Panc1 (cell line): Measurements from ENCODE around the gene DYNLT1. TPM values are rescaled to one million over a fixed set of nuclear protein-coding genes. Genes with fewer than 3 reads are reported as not detected.

Source experiments
- ATAC-seq: fragments of 200-7000 bp; cut with Tn5 transposase; 2 replicates; pipeline ENCODE4 v1.9.1; 2020; ENCODE audit warnings: mild to moderate bottlenecking, moderate library complexity
- BruUV-seq: library from RNA; stranded (reverse); fragments of 400-500 nt; replicated peaks from 2 replicates; lab custom pipeline; 2021; lab: Mats Ljungman, UMichigan
- CTCF ChIA-PET: fragments of 300-600 bp; sonication (Branson Sonifier 250); formaldehyde crosslinking; loops from one replicate; lab custom pipeline; 2022; ENCODE audit warnings: antibody characterized with exemption; lab: Charles Lee
- POLR2A ChIA-PET: fragments of 300-600 bp; sonication (Branson Sonifier 250); formaldehyde crosslinking; loops from one replicate; lab custom pipeline; 2022; ENCODE audit warnings: antibody characterized with exemption; lab: Charles Lee
- DNase-seq: peaks from one replicate; pipeline ENCODE4 v3.0.0-alpha.2; 2010; ENCODE audit warnings: low read depth, low spot score
- H3K27ac ChIP-seq: 2 replicates; pipeline ENCODE4 v1.5.1; 2011; ENCODE audit warnings: mild to moderate bottlenecking, low read length, inconsistent platforms
- H3K27me3 ChIP-seq: fragments of 200-500 bp; sonication (Bioruptor generic); 2 replicates; pipeline ENCODE4 v1.6.0; 2014; ENCODE audit warnings: low read length, inconsistent platforms; ENCODE audit not compliant: control insufficient read depth, insufficient read depth
- H3K36me3 ChIP-seq: fragments of 200-500 bp; sonication (Bioruptor generic); 2 replicates; pipeline ENCODE4 v1.5.1; 2014; ENCODE audit warnings: inconsistent platforms, mild to moderate bottlenecking, low read length, moderate library complexity; ENCODE audit not compliant: control insufficient read depth, insufficient read depth
- H3K4me1 ChIP-seq: 2 replicates; pipeline ENCODE4 v1.5.1; 2011; ENCODE audit warnings: inconsistent platforms, mild to moderate bottlenecking, low read length, moderate library complexity; ENCODE audit not compliant: control insufficient read depth, insufficient read depth
- H3K4me3 ChIP-seq, 2 experiments: 2 replicates each; pipeline ENCODE4 v1.5.1; 2011 to 2012; ENCODE audit warnings: low read depth in 2 of 2, low read length in 2 of 2, mild to moderate bottlenecking in 2 of 2, inconsistent platforms in 1 of 2, moderate library complexity in 1 of 2
- H3K9me3 ChIP-seq: fragments of 200-500 bp; sonication (Bioruptor generic); 2 replicates; pipeline ENCODE4 v1.5.1; 2014; ENCODE audit warnings: low read depth, mild to moderate bottlenecking, inconsistent platforms, low read length, moderate library complexity; ENCODE audit not compliant: control insufficient read depth, insufficient read depth
- POLR2AphosphoS5 ChIP-seq: IDR thresholded peaks from 2 replicates; pipeline ENCODE4 v1.6.1; 2012; ENCODE audit warnings: mild to moderate bottlenecking, low read depth, low read length, moderate library complexity
- SIN3A ChIP-seq: IDR thresholded peaks from 2 replicates; pipeline ENCODE4 v1.6.1; 2012; ENCODE audit warnings: low read depth, mild to moderate bottlenecking, low read length, moderate library complexity, borderline replicate concordance; ENCODE audit not compliant: insufficient read depth
- TCF7L2 ChIP-seq: IDR thresholded peaks from 2 replicates; pipeline ENCODE4 v1.6.1; 2011; ENCODE audit warnings: mild to moderate bottlenecking, low read depth, low read length, inconsistent platforms
- in situ Hi-C: cut with HindIII; loops from 2 replicates; pipeline ENCODE4 v1.10.0; 2016; ENCODE audit warnings: low sequenced_read_pairs, low pct_unique_long_range_greater_than_20kb
- intact Hi-C: fragments of 100-400 bp; cut with micrococcal nuclease; formaldehyde crosslinking; loops from one replicate; pipeline ENCODE4 v1.10.0; 2022; ENCODE audit not compliant: unreplicated experiment
- total RNA-seq: library from RNA; stranded (reverse); gene quantifications from one replicate; pipeline ENCODE4 v1.2.1, GENCODE V29; 2021; ENCODE audit not compliant: unreplicated experiment
- TF ChIP-seq, protein P1 (sequence below), 2 experiments: IDR thresholded peaks; 2 replicates each; pipeline ENCODE4 v1.6.1; 2011 to 2012; ENCODE audit warnings: low read depth in 2 of 2, control low read depth in 1 of 2, low read length in 1 of 2, mild to moderate bottlenecking in 1 of 2, moderate library complexity in 1 of 2; ENCODE audit not compliant: insufficient read depth in 1 of 2
- TF ChIP-seq, protein P2 (sequence below): fragments of 450-650 bp; IDR thresholded peaks from 2 replicates; pipeline ENCODE4 v1.5.1; 2017; ENCODE audit warnings: mild to moderate bottlenecking

The DYNLT1 gene
- total RNA-seq, 1 experiment from 2014 or later, result 137 TPM

DNA sequence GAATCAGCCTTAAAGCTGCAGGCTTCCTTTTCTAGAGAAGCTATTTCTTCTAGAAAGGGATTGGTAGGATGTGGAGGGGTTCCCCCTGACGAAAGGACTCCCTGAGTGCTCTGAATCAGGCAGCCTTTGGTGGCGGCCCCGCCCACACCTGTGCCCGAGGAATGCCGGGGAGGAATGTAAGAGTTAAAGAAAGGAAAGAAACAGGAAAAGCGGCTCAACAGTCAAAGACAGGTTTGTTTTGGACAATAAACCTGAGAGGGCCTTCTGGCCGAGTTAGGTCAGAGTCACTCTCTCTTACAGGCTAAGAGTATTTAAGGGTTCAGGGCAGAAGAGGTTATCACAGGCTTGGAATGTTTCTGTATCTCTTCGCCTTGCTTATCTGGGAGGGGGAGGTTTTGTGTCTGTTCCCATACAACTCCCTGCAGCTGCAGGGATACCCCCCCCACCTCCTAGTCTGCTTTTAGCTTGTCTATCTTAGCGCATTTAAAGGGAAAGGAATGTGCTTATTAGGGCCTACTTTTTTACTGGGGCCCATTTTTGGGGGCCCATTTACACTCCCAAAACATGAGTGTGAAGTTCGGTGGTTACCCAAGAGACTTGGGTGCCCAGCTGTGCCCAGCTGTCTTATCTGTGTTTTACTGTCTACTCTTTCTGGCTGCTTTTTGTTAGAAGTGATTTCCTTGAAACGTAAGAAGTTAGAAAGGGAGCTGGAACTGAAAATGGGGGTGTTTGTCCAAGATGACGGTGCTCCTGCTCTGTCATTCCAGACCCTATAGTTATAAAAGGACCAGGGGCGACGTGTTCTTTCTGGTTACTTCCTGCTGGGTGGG lies 32.8 kb downstream of the DYNLT1 start:
- POLR2A ChIA-PET, result no interaction called here
- Histone ChIP-seq H3K27ac (no peak overlapping the region), H3K9me3 (no peaks in the 10 kb centered on the region), H3K27me3 (no peaks in the 10 kb centered on the region), H3K4me1 (no peaks in the 10 kb centered on the region), H3K36me3 (peaks cover 20% of the 10 kb centered on the region), H3K4me3 (no peak overlapping the region)
- intact Hi-C loops (no loop called here), in situ Hi-C loops (no loop called here)
- no TSS peak for BruUV-seq
- no peak for ATAC-seq
- CTCF ChIA-PET, result no interaction called here
- no peak for DNase-seq
- TF ChIP-seq, protein P1, sequence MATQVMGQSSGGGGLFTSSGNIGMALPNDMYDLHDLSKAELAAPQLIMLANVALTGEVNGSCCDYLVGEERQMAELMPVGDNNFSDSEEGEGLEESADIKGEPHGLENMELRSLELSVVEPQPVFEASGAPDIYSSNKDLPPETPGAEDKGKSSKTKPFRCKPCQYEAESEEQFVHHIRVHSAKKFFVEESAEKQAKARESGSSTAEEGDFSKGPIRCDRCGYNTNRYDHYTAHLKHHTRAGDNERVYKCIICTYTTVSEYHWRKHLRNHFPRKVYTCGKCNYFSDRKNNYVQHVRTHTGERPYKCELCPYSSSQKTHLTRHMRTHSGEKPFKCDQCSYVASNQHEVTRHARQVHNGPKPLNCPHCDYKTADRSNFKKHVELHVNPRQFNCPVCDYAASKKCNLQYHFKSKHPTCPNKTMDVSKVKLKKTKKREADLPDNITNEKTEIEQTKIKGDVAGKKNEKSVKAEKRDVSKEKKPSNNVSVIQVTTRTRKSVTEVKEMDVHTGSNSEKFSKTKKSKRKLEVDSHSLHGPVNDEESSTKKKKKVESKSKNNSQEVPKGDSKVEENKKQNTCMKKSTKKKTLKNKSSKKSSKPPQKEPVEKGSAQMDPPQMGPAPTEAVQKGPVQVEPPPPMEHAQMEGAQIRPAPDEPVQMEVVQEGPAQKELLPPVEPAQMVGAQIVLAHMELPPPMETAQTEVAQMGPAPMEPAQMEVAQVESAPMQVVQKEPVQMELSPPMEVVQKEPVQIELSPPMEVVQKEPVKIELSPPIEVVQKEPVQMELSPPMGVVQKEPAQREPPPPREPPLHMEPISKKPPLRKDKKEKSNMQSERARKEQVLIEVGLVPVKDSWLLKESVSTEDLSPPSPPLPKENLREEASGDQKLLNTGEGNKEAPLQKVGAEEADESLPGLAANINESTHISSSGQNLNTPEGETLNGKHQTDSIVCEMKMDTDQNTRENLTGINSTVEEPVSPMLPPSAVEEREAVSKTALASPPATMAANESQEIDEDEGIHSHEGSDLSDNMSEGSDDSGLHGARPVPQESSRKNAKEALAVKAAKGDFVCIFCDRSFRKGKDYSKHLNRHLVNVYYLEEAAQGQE (IDR thresholded peaks at IDR 0.05; ENCODE audit: insufficient read depth in 1 of 2, low read depth in 2 of 2, low read length in 1 of 2), result no peak
- TF ChIP-seq, protein P2, sequence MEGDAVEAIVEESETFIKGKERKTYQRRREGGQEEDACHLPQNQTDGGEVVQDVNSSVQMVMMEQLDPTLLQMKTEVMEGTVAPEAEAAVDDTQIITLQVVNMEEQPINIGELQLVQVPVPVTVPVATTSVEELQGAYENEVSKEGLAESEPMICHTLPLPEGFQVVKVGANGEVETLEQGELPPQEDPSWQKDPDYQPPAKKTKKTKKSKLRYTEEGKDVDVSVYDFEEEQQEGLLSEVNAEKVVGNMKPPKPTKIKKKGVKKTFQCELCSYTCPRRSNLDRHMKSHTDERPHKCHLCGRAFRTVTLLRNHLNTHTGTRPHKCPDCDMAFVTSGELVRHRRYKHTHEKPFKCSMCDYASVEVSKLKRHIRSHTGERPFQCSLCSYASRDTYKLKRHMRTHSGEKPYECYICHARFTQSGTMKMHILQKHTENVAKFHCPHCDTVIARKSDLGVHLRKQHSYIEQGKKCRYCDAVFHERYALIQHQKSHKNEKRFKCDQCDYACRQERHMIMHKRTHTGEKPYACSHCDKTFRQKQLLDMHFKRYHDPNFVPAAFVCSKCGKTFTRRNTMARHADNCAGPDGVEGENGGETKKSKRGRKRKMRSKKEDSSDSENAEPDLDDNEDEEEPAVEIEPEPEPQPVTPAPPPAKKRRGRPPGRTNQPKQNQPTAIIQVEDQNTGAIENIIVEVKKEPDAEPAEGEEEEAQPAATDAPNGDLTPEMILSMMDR, result no peak
- TF ChIP-seq TCF7L2, result no peak
- TF ChIP-seq SIN3A, result no peak
- TF ChIP-seq POLR2AphosphoS5, result no peak

DNA sequence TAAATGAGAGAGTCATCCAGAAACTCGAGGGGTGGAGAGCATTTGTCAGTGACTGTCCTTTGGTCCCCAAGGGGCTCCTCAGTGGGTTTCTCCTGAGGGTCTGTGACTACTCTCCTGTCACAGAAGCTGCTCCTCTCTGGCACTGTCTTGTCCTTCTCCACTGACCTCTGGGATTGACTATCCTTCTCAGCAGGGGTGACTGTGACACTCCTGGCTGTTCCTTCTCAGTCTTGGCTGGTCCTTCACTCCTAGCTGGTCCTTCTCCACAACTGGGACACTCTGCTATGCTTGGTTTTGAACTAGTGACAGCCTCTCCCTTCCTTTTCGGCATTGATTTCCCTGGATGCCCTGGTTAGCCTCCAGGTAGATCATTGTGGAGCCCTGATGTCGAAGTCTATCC lies 33.5 kb downstream of the DYNLT1 start:
- no peaks in the 10 kb centered on the region for H3K4me1 ChIP-seq
- intact Hi-C loops, result no loop called here
- no peaks in the 10 kb centered on the region for H3K27me3 ChIP-seq
- no TSS peak for BruUV-seq
- ChIA-PET CTCF (no interaction called here), POLR2A (no interaction called here)
- no peak overlapping the region for H3K4me3 ChIP-seq
- no peak for TF ChIP-seq SIN3A
- DNase-seq (no peak), ATAC-seq (no peak)
- no peak overlapping the region for H3K27ac ChIP-seq
- in situ Hi-C loops, result no loop called here
- no peaks in the 10 kb centered on the region for H3K9me3 ChIP-seq
- peaks cover 20% of the 10 kb centered on the region for H3K36me3 ChIP-seq

DNA sequence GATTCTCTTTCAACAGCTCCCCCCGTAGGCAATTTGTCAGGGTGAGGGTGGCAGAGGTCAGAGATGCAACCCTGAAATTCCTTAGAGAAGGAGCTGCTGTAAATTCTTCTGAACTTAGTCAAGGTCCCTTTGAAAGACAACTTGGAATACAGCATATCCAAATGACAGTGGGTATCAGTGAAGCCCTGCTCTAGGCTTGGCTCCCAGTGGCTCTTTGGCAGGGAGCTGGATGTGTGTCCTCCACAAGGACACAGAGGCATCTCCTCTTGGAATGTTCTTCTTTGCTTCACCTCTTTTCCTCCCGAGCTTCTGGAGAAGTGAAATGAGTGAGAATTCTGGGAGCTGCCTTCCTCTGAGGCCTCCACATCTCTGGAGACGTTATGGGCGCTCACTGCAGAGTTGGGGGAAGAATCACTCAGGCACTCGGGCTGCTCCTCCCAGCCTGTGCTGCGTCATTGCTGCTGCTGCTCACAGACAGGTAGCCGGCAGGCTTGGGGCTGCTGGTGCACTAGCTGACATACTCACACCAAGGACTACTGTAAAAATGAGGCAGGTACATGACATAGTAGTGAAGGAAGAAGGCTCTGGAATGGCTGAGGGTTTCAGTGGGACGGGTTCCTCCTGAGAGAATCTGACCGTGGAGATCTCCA lies 34.1 kb downstream of the DYNLT1 start:
- H3K36me3 ChIP-seq, result peaks cover 20% of the 10 kb centered on the region
- ChIA-PET CTCF (interaction anchor here (0.5 kb wide), 1 partner anchor 91 kb away, joined by 8 read pairs; no protein-coding TSS in a partner anchor), POLR2A (interaction anchor here (0.5 kb wide), 1 partner anchor 364 kb away, joined by 3 read pairs; no protein-coding TSS in a partner anchor)
- no peaks in the 10 kb centered on the region for H3K9me3 ChIP-seq
- H3K27ac ChIP-seq, result no peak overlapping the region
- TF ChIP-seq, protein P2, result no peak
- no peak for TF ChIP-seq SIN3A
- TF ChIP-seq, protein P1 (IDR thresholded peaks at IDR 0.05; ENCODE audit: insufficient read depth in 1 of 2, low read depth in 2 of 2, low read length in 1 of 2), result no peak
- TF ChIP-seq POLR2AphosphoS5, result no peak
- no peak for TF ChIP-seq TCF7L2
- H3K4me3 ChIP-seq, result no peak overlapping the region
- no peaks in the 10 kb centered on the region for H3K4me1 ChIP-seq
- in situ Hi-C loops (no loop called here), intact Hi-C loops (no loop called here)
- no peak for DNase-seq
- no peaks in the 10 kb centered on the region for H3K27me3 ChIP-seq
- BruUV-seq, result no TSS peak
- ATAC-seq, result no peak
